Stimulated activated CD4-positive, alpha-beta T cell treated with anti-CD3 and anti-CD28 coated beads, TNF-alpha, amount 100 ng/mL, for 1 hour (primary cell): ENCODE measurements around the gene SPINK4.

Experiments
- DNase-seq, 3 donors: peaks; one replicate each; pipeline ENCODE4 v3.0.0-alpha.2; 2020; ENCODE audit warnings: low read depth in 3 of 3, low spot score in 1 of 3

Gene SPINK4

GRCh38 chr9:33256236-33256635 lies 16.3 kb downstream of the SPINK4 start:
- DNase-seq: no peak

- DNase-seq: no peak
These were observed 17.3 kb downstream of the SPINK4 start for GRCh38 chr9:33257276-33257675.

DNA sequence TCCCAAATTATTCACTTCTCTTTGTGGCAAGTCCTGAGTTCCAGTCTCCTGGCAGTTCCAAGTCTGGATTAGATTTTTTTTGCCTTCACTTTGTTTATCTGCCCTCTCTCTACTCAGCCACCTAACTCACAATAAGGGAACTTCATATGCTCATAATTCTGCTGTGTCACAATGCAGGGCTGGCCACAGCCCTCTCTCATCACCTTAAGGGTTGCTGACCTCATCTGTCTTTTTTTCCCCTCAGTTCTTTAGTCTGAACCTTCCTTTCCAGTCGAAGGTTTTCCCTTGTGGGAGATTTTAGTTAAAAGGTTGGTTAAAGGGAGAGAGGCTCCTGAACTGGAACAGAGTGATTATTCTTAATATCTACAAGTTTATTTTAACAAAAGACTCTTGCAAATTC lies 20.4 kb downstream of the SPINK4 start:
- no peak for DNase-seq

- DNase-seq: no peak
These were observed 23.4 kb downstream of the SPINK4 start for GRCh38 chr9:33263131-33264002.

- peak in 1 of 3 donors; percentile 16 for DNase-seq
These were observed 24.1 kb downstream of the SPINK4 start for GRCh38 chr9:33264003-33264472.

DNA sequence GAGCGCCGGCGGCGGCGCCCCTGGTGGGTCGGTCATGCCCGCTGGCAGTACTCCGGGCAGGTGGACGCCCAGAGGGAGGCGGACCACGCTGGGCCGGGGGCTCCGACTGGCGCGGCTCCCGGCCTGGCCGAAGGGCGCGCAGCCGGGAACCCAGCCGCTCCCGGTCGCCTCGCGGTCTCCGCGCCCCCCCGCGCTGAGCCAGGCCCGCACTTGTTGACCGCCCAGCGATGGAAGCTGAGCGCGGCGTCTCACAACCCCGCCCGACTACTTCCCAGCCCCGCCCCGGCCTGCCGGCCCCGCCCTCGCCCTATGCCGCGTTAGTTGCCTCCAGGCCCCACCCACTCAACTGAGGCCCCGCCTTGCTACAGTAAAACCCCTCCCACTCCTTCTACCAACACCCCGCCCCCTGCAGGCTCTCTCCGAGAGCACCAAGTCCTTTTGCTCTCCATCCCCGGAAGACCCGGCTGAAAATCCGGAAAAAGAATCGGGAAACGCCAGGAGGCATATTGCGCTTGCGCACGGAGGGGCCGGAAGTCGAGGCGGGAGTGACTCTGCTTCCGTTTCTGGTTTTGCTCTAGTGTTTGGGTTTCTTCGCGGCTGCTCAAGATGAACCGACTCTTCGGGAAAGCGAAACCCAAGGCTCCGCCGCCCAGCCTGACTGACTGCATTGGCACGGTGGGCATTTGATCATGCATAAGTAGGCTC lies 24.7 kb downstream of the SPINK4 start, which contains the start of the genes BAG1 and CHMP5:
Gene BAG1 (minus strand): TSS at position 236 of the 705 bp plus-strand sequence.
Gene CHMP5 (plus strand): TSS at position 577 of the 705 bp plus-strand sequence. CDS start 30 bp downstream, at position 607.
- DNase-seq: peak; percentile 99 to 100 (median 100)

- DNase-seq: no peak
These were observed 25.4 kb downstream of the SPINK4 start for GRCh38 chr9:33265211-33265865.

DNA sequence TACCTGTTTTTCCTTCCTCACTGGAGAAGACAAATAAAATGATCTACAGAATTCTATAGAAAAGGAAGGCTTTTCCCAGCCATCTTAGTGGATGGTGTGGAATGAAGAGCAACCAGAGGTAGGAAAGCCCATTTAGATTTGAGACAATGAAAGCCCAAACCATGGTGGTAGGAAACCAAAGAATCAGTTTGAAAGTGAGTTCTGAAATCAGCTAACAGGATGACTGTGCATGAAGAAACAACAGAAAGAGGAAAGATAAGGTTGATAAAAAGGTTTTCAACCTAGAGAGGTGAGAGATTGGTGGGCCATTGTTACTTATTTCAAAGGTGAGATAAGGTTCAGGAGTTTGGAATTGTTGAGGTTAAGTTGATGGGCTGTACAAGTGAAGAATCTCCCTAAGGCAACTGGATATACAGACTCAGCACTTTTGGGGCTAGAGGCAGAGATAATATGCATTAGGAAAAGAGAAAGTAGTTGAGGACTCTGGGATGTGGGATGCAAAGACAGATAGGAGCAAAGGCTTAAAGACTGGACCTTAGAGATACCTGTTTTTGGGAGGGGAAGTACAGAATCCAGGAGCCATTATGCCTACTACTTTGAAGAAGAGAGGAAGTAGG lies 27.3 kb downstream of the SPINK4 start:
- DNase-seq: no peak

DNA sequence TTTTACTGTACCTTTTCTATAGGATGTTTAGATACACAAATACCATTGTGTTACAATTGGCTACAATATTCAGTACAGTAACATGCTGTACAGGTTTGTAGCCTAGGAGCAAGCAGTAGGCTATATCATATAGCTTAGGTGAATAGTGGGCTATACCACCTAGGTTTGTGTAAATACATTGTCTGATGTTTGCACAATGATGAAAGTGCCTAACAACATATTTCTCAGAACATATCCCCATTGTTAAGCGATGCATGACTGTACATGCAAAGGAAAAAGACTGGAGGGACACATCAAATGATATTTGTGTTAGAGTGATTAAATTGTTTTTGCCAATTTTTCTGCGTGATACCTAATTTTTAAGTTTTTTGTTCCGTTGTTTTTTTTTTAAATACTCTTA lies 30.2 kb downstream of the SPINK4 start:
- DNase-seq: no peak

GRCh38 chr9:33272061-33272460 lies 32.1 kb downstream of the SPINK4 start:
- no peak for DNase-seq

DNA sequence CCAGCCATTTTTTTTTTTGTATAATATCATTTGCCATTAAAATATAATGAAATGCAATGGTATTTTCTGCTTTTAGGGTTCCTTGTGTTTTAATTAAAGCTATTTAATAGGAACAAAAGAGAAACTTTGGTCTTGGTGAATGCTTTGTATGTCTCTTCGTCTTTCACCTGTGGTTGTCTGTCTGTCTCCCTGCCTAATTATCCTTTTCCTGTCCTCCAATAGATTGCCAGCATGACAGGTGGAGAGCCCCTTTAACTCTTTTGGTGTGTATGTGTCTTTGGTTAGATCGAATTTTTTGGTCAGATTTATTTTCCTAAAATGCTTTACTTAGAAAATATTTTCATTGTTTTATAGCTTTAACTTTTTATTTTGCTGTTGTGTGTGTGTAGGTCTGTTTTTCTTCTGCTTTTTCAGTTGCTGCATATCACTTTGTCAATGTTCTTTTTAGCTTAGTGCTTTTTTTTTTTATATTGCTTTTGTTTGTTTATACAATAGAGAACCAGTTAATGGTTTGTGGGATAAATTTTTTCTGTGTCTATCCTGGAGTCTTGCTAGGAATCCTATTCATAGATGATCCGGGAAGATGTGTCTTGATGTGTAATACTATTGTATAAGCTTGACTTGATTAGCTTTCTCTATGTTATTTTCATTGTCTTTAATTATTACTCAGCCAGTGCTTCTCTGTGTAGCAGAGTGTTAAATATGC lies 33.5 kb downstream of the SPINK4 start:
- no peak for DNase-seq

- DNase-seq: no peak
These were observed 34.0 kb downstream of the SPINK4 start for GRCh38 chr9:33273972-33274328.

- DNase-seq: no peak
These were observed 37.5 kb downstream of the SPINK4 start for GRCh38 chr9:33277484-33277883.

- no peak for DNase-seq
These were observed 45.5 kb downstream of the SPINK4 start for GRCh38 chr9:33285502-33285901.

DNA sequence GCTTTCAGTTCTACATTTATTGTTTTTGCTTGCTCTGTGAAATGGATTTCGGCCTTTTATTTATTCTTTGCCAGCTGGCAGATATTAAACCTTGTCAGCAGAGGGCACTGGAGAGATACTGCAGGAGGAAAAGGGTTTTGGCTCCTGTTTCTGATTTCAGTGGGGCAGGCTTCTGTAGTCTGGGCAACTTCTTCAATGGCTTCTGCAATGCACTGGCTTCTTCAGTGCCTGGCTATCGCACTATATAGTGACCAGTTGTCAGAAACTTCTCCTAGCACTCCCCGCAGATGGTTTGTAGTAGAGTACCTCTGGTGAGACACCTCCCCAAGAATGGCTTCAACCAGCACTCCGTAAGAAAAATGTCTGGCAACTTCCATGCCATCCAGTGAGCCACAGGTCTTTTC lies 47.1 kb downstream of the SPINK4 start:
- DNase-seq: no peak

DNA sequence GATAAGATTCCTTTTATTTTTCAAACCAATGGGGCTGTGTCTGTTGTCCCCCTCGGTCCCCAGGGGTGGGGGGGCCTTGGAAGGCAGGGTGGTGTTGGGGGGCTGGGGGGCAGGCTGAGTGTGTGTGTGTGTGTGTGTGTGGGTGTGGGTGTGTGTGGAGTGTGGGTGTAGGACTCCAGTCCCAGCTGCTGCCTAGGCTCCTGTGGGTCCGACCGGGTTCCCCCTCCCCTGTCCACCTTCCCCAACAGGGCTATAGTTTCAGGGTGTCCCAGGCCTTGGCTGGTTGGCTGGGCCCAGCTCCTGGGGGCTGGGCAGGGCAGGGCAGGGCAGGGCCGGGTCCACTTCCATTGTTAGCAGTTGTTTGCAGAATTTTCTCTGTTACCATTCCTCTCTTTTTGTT lies 48.3 kb downstream of the SPINK4 start:
- no peak for DNase-seq

DNA sequence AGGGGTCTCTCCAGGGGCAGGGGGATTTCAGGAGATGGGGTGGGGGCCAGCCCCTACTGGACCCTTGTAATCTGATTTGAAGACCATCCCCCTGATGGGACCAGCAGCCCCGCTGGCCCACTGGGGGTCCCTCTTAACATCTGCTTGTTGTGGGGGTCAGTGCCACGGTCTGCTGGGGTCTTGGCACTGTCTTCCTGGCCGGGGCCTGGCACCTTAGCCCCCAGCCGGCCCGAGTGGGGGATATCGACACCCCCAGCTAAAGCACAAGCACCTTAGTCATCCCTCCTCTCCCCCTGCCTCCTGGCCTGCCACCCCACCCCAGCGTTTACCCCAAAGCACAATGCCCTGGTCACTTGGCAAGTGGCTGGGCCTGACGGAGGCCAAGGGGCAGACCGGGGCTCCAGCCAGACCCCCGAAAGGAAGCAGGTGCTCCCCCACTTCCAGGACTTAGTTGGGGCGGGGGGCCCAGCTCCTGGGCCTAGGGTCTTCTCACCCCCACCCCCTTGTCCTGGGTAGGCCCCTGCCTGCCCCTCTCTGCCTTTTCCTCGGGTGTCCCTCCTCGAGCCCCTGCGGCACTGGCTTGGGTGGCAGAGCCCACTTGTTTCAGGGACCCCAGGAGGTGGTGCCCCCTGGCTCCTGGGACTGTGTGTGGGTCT lies 49.0 kb downstream of the SPINK4 start:
- DNase-seq: no peak

DNA sequence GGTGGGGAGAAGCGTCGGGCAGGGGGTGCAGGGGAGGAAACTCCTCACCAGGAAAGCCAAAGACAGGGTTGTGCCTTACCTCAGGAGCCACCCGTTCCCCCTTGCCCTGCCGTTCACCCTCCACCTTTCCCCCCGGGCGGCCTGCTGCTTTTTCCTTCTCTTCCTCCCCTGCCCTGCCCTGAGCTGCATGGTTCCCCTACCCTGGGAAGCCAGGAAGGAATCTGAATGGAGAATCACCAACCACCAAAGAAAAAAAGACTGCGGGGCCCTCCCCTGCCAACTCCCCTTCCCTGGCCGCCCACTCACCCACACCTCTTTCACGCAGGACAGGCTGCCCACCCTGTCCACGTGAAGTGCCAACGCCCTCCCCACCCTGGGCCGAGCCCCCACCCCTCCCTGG lies 49.5 kb downstream of the SPINK4 start:
- DNase-seq: no peak

- no peak for DNase-seq
These were observed 49.9 kb downstream of the SPINK4 start for GRCh38 chr9:33289936-33290246.
